ENCODE measurements around the gene ABCA1.

Gene ABCA1

DNA sequence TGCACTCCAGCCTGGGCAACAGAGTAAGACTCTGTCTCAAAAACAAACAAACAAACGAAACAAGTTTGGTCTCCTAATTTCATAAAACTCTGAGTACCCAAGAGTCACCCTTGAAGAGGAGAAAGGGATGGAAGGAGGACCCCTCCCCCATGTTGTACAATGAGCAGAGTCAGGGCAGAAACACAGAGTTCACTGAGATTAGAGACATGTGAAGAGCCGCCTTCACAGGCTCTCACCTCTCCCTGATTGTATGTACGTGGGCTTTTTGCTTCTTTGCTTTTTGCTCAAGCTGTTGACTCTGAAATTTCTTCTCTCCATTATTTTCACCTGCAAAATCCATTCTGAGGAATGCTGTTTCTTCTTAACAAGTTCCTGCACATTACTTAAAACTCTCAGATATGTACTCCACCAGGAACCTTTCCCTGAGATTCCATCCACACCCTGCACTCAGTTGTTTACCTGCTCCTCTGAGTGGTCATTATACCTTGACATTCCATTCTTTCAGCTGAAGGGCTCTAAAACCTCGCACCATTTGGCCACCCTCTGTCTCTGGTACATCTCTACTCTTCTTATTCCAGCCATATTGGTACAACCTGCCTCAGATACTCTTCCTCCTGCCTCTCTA lies 44.4 kb upstream of the ABCA1 start:
- TF ChIP-seq CTCF (IDR thresholded peaks at IDR 0.05; ENCODE audit: control insufficient read depth, insufficient read depth, low read depth, low read length, missing control alignments) = no peak
- no peak overlapping the region for H3K4me3 ChIP-seq (ENCODE audit: control insufficient read depth, low read depth, low read length)

DNA sequence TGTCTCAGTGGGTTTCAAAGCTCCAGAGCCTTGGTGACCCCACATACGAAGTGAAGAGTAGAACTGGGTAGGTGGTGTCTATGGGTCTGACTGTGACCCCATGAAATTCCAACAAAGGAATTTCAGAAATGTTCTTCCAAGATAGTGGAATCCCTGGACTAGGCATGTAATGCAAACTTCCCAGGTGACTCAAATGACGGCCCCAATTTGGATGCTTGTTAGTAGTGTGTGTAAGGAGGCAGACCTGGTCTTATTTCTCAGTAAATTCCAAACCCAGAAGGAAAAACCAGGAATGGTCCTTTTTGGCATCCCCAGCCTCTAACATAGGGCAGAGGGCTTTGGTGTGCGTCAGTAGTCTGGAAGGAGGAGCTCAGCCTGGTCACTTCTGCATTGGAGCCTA lies 43.6 kb upstream of the ABCA1 start:
- DNase-seq (ENCODE audit: low read depth) = no peak
- no peak overlapping the region for H3K4me3 ChIP-seq (ENCODE audit: control insufficient read depth, low read depth, low read length)
- no peak for TF ChIP-seq CTCF (IDR thresholded peaks at IDR 0.05; ENCODE audit: control insufficient read depth, insufficient read depth, low read depth, low read length, missing control alignments)

More for the DNA sequence above, 44.4 kb upstream of the ABCA1 start:
- no peak for DNase-seq (ENCODE audit: low read depth)

- no peak overlapping the region for H3K4me3 ChIP-seq (ENCODE audit: control insufficient read depth, low read depth, low read length)
- no peak for TF ChIP-seq CTCF (IDR thresholded peaks at IDR 0.05; ENCODE audit: control insufficient read depth, insufficient read depth, low read depth, low read length, missing control alignments)
- DNase-seq (ENCODE audit: low read depth) = peak; percentile 16
Observed at GRCh38 chr9:104970271-104970987, 42.5 kb upstream of the ABCA1 start.

- no peak overlapping the region for H3K4me3 ChIP-seq (ENCODE audit: control insufficient read depth, low read depth, low read length)
- TF ChIP-seq CTCF (IDR thresholded peaks at IDR 0.05; ENCODE audit: control insufficient read depth, insufficient read depth, low read depth, low read length, missing control alignments) = no peak
- no peak for DNase-seq (ENCODE audit: low read depth)
Observed at GRCh38 chr9:104969116-104969515, 41.2 kb upstream of the ABCA1 start.

DNA sequence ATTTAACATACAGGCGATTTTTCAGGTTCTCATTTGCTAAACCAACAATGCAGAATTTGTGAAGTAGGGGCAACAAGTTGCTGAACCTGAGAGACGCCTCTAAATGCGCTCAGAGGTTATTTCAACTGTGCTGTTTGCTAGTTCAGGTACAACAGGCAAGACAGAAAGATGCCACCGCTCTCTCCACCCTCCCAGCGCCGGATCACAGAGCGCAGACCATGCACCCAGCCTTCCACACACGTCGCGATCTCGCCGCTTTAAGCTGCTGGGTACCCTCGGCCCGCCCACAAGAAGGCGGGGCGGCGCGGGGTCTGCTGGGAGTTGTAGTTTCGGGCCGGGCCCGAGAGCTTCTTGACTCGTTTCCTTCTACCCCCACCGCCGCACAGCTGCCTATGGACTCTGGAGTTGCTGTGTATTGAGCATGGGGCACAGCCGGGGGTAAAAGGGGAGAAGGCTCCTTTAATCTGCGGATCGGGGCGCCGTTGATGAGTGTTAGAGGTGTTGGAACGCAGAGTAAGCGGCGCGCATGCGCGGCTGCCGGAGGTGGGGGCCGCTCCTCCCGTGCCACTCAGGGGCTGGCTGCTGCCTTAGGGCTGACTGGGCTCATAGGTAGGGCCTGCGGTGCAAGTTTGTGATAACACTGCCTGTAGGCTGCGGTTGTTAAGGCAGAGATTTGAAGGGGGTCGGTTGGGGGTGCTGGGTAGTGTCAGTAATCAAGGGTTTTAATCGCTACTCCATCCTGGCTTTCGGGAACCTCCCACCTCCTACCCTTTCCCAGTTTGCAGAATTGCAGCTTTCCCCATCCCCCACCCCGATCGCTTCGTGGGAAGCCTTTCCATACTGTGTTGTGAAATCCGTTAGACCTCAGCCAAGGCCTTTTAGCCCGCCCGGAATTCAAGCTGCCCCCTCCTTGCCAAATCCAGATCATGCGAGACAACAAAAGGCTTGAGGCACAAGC lies 40.3 kb upstream of the ABCA1 start:
- no peak for TF ChIP-seq CTCF (IDR thresholded peaks at IDR 0.05; ENCODE audit: control insufficient read depth, insufficient read depth, low read depth, low read length, missing control alignments)
- peak; percentile 84 for DNase-seq (ENCODE audit: low read depth)

GRCh38 chr9:104963076-104963475 lies 35.1 kb upstream of the ABCA1 start:
- no peak for DNase-seq (ENCODE audit: low read depth)
- no peak overlapping the region for H3K4me3 ChIP-seq (ENCODE audit: control insufficient read depth, low read depth, low read length)
- no peak for TF ChIP-seq CTCF (IDR thresholded peaks at IDR 0.05; ENCODE audit: control insufficient read depth, insufficient read depth, low read depth, low read length, missing control alignments)

More for the DNA sequence above, 40.3 kb upstream of the ABCA1 start:
- peak overlapping the region; percentile 82 for H3K4me3 ChIP-seq (ENCODE audit: control insufficient read depth, low read depth, low read length)

Measured in AG09309 (cell line).